HCT116 (cell line): Measurements from ENCODE around the gene CD99. TPM values are rescaled to one million over a fixed set of nuclear protein-coding genes. Genes with fewer than 3 reads are reported as not detected.

Experiments used
- ATAC-seq: fragments of 200-7000 bp; cut with Tn5 transposase; 2 replicates; pipeline ENCODE4 v1.9.1; 2020; ENCODE audit warnings: mild to moderate bottlenecking, moderate library complexity
- BruUV-seq: library from RNA; stranded (reverse); fragments of 400-500 nt; replicated peaks from 2 replicates; lab custom pipeline; 2021; lab: Mats Ljungman, UMichigan
- CTCF ChIA-PET: fragments of 300-600 bp; sonication (Branson Sonifier 250); formaldehyde crosslinking; loops from one replicate; lab custom pipeline; 2021; ENCODE audit warnings: antibody characterized with exemption; lab: Charles Lee
- POLR2A ChIA-PET: fragments of 300-600, 350-600 bp; sonication (Branson Sonifier 250); formaldehyde crosslinking; loops from one replicate; lab custom pipeline; 2021; ENCODE audit warnings: antibody characterized with exemption; lab: Charles Lee
- RAD21 ChIA-PET, 2 experiments: fragments of 300-600 bp; sonication (Branson Sonifier 250); formaldehyde crosslinking; loops; one replicate each; lab custom pipeline; 2023; ENCODE audit warnings: low total read pairs in 2 of 2; ENCODE audit not compliant: uncharacterized antibody in 2 of 2, unreplicated experiment in 2 of 2, low non-redundant PET in 1 of 2; lab: Charles Lee
- DNase-seq: peaks from one replicate; pipeline ENCODE4 v3.0.0-alpha.2; 2010; ENCODE audit warnings: low read depth, low spot score
- H2AFZ ChIP-seq: fragments of 200-600 bp; shearing (Covaris generic), sonication (generic); 2 replicates; pipeline ENCODE4 v1.6.1; 2017; ENCODE audit warnings: low read depth, mixed run types, mixed read lengths, antibody characterized with exemption, low read length; ENCODE audit not compliant: poor library complexity, severe bottlenecking
- H3K27ac ChIP-seq: 2 replicates; pipeline ENCODE4 v1.5.1; 2012; ENCODE audit warnings: low read depth, low read length
- H3K27me3 ChIP-seq: fragments of 200-600 bp; sonication (generic); 2 replicates; pipeline ENCODE4 v1.6.1; 2016; ENCODE audit warnings: mixed run types, low read length, mixed read lengths; ENCODE audit not compliant: insufficient read depth
- H3K36me3 ChIP-seq, 2 experiments: fragments of 200-500 bp in 1 of 2; fragments of 200-600 bp in 1 of 2; sonication (Bioruptor generic) in 1 of 2; sonication (generic) in 1 of 2; 2 replicates each; pipeline versions ENCODE4 v1.5.1 to v1.6.1; 2014 to 2016; ENCODE audit warnings: low read length in 2 of 2, inconsistent platforms in 1 of 2, mixed read lengths in 1 of 2, mixed run types in 1 of 2; ENCODE audit not compliant: insufficient read depth in 2 of 2, control insufficient read depth in 1 of 2
- H3K4me1 ChIP-seq, 2 experiments: fragments of 200-600 bp in 1 of 2; sonication (generic) in 1 of 2; 2 replicates each; pipeline versions ENCODE4 v1.5.1 to v1.6.1; 2012 to 2017; ENCODE audit warnings: low read length in 2 of 2, inconsistent platforms in 1 of 2, mild to moderate bottlenecking in 1 of 2, mixed read lengths in 1 of 2, mixed run types in 1 of 2, moderate library complexity in 1 of 2; ENCODE audit not compliant: insufficient read depth in 2 of 2, control insufficient read depth in 1 of 2
- H3K4me2 ChIP-seq: fragments of 200-600 bp; sonication (generic); 2 replicates; pipeline ENCODE4 v1.6.1; 2017; ENCODE audit warnings: mixed run types, low read length, mixed read lengths
- H3K4me3 ChIP-seq, 2 experiments: fragments of 200-600 bp in 1 of 2; sonication (generic) in 1 of 2; replicated peaks in 1 of 2; 2 replicates each; pipeline ENCODE4 v1.5.1; 2011 to 2016; ENCODE audit warnings: low read length in 2 of 2, control low read depth in 1 of 2, low read depth in 1 of 2, mild to moderate bottlenecking in 1 of 2, mixed read lengths in 1 of 2, mixed run types in 1 of 2
- H3K79me2 ChIP-seq: fragments of 200-600 bp; sonication (generic); 2 replicates; pipeline ENCODE4 v1.6.1; 2017; ENCODE audit warnings: mild to moderate bottlenecking, mixed run types, low read length, moderate library complexity, mixed read lengths; ENCODE audit not compliant: insufficient read depth
- H3K9ac ChIP-seq: fragments of 200-600 bp; sonication (generic); 2 replicates; pipeline ENCODE4 v1.6.1; 2016; ENCODE audit warnings: low read length, mixed read lengths
- H3K9me2 ChIP-seq: fragments of 200-600 bp; sonication (generic), shearing (Covaris generic); 2 replicates; pipeline ENCODE4 v1.6.1; 2017; ENCODE audit warnings: mixed run types, mild to moderate bottlenecking, moderate library complexity; ENCODE audit not compliant: insufficient read depth
- H3K9me3 ChIP-seq, 2 experiments: fragments of 200-500 bp in 1 of 2; fragments of 200-600 bp in 1 of 2; sonication (Bioruptor generic) in 1 of 2; sonication (generic) in 1 of 2; 2 replicates each; pipeline ENCODE4 v1.6.1; 2014 to 2017; ENCODE audit warnings: low read length in 2 of 2, mixed read lengths in 2 of 2, inconsistent platforms in 1 of 2, low read depth in 1 of 2, mild to moderate bottlenecking in 1 of 2, mixed run types in 1 of 2, moderate library complexity in 1 of 2; ENCODE audit not compliant: control insufficient read depth in 1 of 2, insufficient read depth in 1 of 2
- H4K20me1 ChIP-seq: fragments of 200-600 bp; sonication (generic), shearing (Covaris generic); 2 replicates; pipeline ENCODE4 v1.6.1; 2017; ENCODE audit warnings: mixed run types, mild to moderate bottlenecking, moderate library complexity; ENCODE audit not compliant: insufficient read depth
- ATF3 ChIP-seq: IDR thresholded peaks from 2 replicates; pipeline ENCODE4 v1.6.1; 2012
- CBX3 ChIP-seq: IDR thresholded peaks from 2 replicates; pipeline ENCODE4 v1.6.1; 2012; ENCODE audit warnings: low read depth
- CEBPB ChIP-seq: IDR thresholded peaks from 2 replicates; pipeline ENCODE4 v1.6.1; 2012; ENCODE audit warnings: low read depth
- EGR1 ChIP-seq: IDR thresholded peaks from 2 replicates; pipeline ENCODE4 v1.6.1; 2012; ENCODE audit warnings: low read depth
- ELF1 ChIP-seq: IDR thresholded peaks from 2 replicates; pipeline ENCODE4 v1.6.1; 2012; ENCODE audit warnings: low read depth, borderline replicate concordance
- EZH2 ChIP-seq: fragments of 200-600 bp; sonication (generic); IDR thresholded peaks from 2 replicates; pipeline ENCODE4 v1.6.1; 2017; ENCODE audit warnings: antibody characterized with exemption, mixed run types
- EZH2phosphoT487 ChIP-seq: fragments of 200-600 bp; IDR thresholded peaks from 2 replicates; pipeline ENCODE4 v1.6.1; 2018; ENCODE audit warnings: antibody characterized with exemption, borderline replicate concordance
- FOSL1 ChIP-seq: IDR thresholded peaks from 2 replicates; pipeline ENCODE4 v1.6.1; 2012; ENCODE audit warnings: low read depth
- JUND ChIP-seq: IDR thresholded peaks from 2 replicates; pipeline ENCODE4 v1.6.1; 2012
- POLR2A ChIP-seq: IDR thresholded peaks from 2 replicates; pipeline ENCODE4 v1.7.0; 2011; ENCODE audit warnings: borderline replicate concordance; ENCODE audit not compliant: insufficient read depth, insufficient read length; ENCODE audit errors: extremely low read depth
- POLR2AphosphoS5 ChIP-seq: IDR thresholded peaks from 2 replicates; pipeline ENCODE4 v1.6.1; 2011; ENCODE audit warnings: mild to moderate bottlenecking, low read depth, low read length, moderate library complexity
- RAD21 ChIP-seq: IDR thresholded peaks from 2 replicates; pipeline ENCODE4 v1.6.1; 2012; ENCODE audit warnings: low read depth, mild to moderate bottlenecking
- SIN3A ChIP-seq: IDR thresholded peaks from 2 replicates; pipeline ENCODE4 v1.6.1; 2012; ENCODE audit warnings: low read depth
- TCF7L2 ChIP-seq: IDR thresholded peaks from 2 replicates; pipeline ENCODE4 v1.7.0; 2011; ENCODE audit warnings: borderline replicate concordance, inconsistent platforms; ENCODE audit not compliant: insufficient read depth, insufficient read length; ENCODE audit errors: extremely low read depth
- YY1 ChIP-seq: IDR thresholded peaks from 2 replicates; pipeline ENCODE4 v1.6.1; 2011; ENCODE audit warnings: low read length, low read depth, moderate library complexity, mild to moderate bottlenecking; ENCODE audit not compliant: insufficient replicate concordance; ENCODE audit errors: extremely low read depth
- ZFX ChIP-seq: fragments of 450-650 bp; IDR thresholded peaks from 2 replicates; pipeline ENCODE4 v1.6.1; 2017
- ZNF274 ChIP-seq: fragments of 200-500 bp; sonication (Bioruptor generic); IDR thresholded peaks from 2 replicates; pipeline ENCODE4 v1.6.1; 2014; ENCODE audit warnings: mild to moderate bottlenecking, low read depth, low read length, inconsistent platforms
- intact Hi-C: fragments of 100-400 bp; cut with micrococcal nuclease; formaldehyde crosslinking; loops from 2 replicates; pipeline ENCODE4 v1.10.0; 2022
- total RNA-seq: library from RNA; stranded (reverse); gene quantifications from one replicate; pipeline ENCODE4 v1.2.1, GENCODE V29; 2021; ENCODE audit not compliant: unreplicated experiment
- TF ChIP-seq, protein P1 (sequence below): IDR thresholded peaks from 2 replicates; pipeline ENCODE4 v1.6.1; 2012; ENCODE audit warnings: low read depth
- TF ChIP-seq, protein P2 (sequence below): IDR thresholded peaks from 2 replicates; pipeline ENCODE4 v1.6.1; 2012
- TF ChIP-seq, protein P3 (sequence below), 3 experiments: fragments of 200-600 bp in 1 of 3; sonication (generic) in 1 of 3; IDR thresholded peaks in 2 of 3; conservative IDR thresholded peaks in 1 of 3; 2 replicates each; pipeline ENCODE4 v1.5.1; 2012 to 2017; ENCODE audit warnings: low read depth in 2 of 3, low read length in 2 of 3, antibody characterized with exemption in 1 of 3, borderline replicate concordance in 1 of 3, control low read depth in 1 of 3, mild to moderate bottlenecking in 1 of 3, mixed read lengths in 1 of 3, mixed run types in 1 of 3, moderate library complexity in 1 of 3; ENCODE audit not compliant: insufficient read depth in 1 of 3

CD99 gene
- total RNA-seq, 1 experiment from 2014 or later, result 59.6 TPM

DNA sequence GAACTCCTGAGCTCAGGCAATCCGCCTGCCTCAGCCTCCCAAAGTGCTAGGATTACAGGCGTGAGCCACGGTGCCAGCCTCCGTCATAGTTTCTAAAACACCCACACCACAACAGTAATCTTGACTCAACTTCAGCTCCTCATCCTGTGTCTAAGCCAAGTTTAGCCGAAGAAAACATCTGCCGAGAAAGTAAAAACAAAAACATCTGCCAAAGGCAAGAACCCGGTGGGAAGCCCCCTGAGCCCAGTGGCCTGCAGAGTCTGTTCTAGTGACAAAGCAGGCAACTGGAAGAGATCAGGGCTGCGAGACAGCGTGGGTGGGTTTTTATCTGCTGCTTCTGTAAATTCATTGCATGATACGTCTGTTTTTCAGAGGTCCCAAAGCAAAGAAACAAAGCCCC lies 26.6 kb upstream of the CD99 start:
- Histone ChIP-seq H3K9ac (no peak overlapping the region), H3K27ac (no peak overlapping the region), H3K36me3 (no peaks in the 10 kb centered on the region), H3K4me3 (no peak overlapping the region), H2AFZ (no peak overlapping the region), H3K79me2 (no peaks in the 10 kb centered on the region), H3K4me1 (no peaks in the 10 kb centered on the region), H3K9me2 (no peaks in the 10 kb centered on the region), H3K27me3 (no peaks in the 10 kb centered on the region), H4K20me1 (no peaks in the 10 kb centered on the region), H3K9me3 (no peaks in the 10 kb centered on the region), H3K4me2 (no peak overlapping the region)
- DNase-seq, result no peak
- POLR2A ChIA-PET, result no interaction called here
- no TSS peak for BruUV-seq
- no peak for ATAC-seq
- intact Hi-C loops, result no loop called here
- CTCF ChIA-PET, result no interaction called here
- RAD21 ChIA-PET, result no interaction called here
- TF ChIP-seq ZFX (no peak), YY1 (no peak), ELF1 (no peak), RAD21 (no peak), POLR2AphosphoS5 (no peak), TCF7L2 (no peak), POLR2A (no peak), EZH2 (no peak), EZH2phosphoT487 (no peak), CEBPB (no peak), FOSL1 (no peak), JUND (no peak), ZNF274 (no peak), ATF3 (no peak), EGR1 (no peak), CBX3 (no peak), SIN3A (no peak)
- TF ChIP-seq, protein P1, sequence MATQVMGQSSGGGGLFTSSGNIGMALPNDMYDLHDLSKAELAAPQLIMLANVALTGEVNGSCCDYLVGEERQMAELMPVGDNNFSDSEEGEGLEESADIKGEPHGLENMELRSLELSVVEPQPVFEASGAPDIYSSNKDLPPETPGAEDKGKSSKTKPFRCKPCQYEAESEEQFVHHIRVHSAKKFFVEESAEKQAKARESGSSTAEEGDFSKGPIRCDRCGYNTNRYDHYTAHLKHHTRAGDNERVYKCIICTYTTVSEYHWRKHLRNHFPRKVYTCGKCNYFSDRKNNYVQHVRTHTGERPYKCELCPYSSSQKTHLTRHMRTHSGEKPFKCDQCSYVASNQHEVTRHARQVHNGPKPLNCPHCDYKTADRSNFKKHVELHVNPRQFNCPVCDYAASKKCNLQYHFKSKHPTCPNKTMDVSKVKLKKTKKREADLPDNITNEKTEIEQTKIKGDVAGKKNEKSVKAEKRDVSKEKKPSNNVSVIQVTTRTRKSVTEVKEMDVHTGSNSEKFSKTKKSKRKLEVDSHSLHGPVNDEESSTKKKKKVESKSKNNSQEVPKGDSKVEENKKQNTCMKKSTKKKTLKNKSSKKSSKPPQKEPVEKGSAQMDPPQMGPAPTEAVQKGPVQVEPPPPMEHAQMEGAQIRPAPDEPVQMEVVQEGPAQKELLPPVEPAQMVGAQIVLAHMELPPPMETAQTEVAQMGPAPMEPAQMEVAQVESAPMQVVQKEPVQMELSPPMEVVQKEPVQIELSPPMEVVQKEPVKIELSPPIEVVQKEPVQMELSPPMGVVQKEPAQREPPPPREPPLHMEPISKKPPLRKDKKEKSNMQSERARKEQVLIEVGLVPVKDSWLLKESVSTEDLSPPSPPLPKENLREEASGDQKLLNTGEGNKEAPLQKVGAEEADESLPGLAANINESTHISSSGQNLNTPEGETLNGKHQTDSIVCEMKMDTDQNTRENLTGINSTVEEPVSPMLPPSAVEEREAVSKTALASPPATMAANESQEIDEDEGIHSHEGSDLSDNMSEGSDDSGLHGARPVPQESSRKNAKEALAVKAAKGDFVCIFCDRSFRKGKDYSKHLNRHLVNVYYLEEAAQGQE, result no peak
- TF ChIP-seq, protein P2, sequence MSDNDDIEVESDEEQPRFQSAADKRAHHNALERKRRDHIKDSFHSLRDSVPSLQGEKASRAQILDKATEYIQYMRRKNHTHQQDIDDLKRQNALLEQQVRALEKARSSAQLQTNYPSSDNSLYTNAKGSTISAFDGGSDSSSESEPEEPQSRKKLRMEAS, result no peak
- TF ChIP-seq, protein P3, sequence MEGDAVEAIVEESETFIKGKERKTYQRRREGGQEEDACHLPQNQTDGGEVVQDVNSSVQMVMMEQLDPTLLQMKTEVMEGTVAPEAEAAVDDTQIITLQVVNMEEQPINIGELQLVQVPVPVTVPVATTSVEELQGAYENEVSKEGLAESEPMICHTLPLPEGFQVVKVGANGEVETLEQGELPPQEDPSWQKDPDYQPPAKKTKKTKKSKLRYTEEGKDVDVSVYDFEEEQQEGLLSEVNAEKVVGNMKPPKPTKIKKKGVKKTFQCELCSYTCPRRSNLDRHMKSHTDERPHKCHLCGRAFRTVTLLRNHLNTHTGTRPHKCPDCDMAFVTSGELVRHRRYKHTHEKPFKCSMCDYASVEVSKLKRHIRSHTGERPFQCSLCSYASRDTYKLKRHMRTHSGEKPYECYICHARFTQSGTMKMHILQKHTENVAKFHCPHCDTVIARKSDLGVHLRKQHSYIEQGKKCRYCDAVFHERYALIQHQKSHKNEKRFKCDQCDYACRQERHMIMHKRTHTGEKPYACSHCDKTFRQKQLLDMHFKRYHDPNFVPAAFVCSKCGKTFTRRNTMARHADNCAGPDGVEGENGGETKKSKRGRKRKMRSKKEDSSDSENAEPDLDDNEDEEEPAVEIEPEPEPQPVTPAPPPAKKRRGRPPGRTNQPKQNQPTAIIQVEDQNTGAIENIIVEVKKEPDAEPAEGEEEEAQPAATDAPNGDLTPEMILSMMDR (IDR thresholded peaks at IDR 0.05 in 2 of 3, conservative IDR thresholded peaks at IDR 0.05 in 1 of 3; ENCODE audit: borderline replicate concordance in 1 of 3, insufficient read depth in 1 of 3, low read depth in 2 of 3, low read length in 2 of 3), result no peak
